Measurements from ENCODE around the gene ICA1.

GRCh38 chr7:8310876-8311275 lies 48.9 kb upstream of the ICA1 start:
- TF ChIP-seq POLR2AphosphoS5 (IDR thresholded peaks at IDR 0.05) = no peak
- no peak for TF ChIP-seq CTCF (IDR thresholded peaks at IDR 0.05)

Data from stomach (tissue), 4 donors.